Measurements from ENCODE around the gene FA2H.

FA2H gene

DNA sequence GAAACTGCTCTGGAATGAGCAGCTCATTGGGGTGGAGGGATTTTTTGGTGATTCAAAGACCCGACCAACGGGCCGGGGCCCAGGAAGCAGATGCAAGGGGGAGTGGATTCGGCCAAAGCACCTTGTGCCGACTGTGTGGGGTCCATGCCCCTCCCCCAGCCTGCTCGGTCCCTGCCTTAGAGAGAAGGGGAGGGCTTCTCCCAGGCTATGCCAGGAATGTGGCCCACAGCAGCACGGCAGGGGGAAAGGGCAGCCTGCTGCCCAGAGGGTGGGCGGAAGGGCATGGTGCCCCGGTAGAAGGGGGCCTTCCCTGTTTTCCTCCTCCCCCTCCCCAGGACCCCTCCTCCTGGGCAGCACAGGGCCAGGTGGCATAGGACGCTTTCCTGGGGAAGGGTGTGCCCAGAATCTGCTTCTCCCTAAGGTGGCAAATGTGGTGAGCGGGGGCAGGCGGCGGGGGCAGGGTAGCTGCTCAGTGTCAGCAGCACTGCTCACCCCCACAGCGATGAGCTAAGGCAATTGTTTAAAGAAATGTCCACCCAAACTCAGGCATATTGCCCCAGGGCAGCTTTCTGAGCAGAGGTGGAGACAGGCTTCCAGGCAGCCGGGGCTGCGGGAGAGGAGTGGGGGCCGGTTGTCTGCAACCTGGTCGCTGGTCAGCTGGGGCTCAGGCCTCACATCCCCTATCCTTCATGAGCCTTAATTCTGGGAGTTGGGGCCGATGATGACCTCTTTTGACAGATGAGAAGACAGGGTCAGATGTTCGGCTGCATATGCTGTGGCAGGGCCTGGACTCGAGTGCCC is 40.1 kb downstream of the FA2H start:
- Histone ChIP-seq H3K27me3 (ENCODE audit: low read depth, low read length) (no peaks in the 10 kb centered on the region), H3K36me3 (replicated peaks; ENCODE audit: low read depth, low read length) (no peaks in the 10 kb centered on the region), H3K4me3 (ENCODE audit: low read length) (no peak overlapping the region), H2AFZ (ENCODE audit: low read depth, low read length) (no peak overlapping the region), H3K4me1 (ENCODE audit: low read length) (no peaks in the 10 kb centered on the region), H3K9me3 (ENCODE audit: insufficient read depth, low read length) (no peaks in the 10 kb centered on the region), H4K20me1 (ENCODE audit: insufficient read depth, low read length) (no peaks in the 10 kb centered on the region), H3K9ac (ENCODE audit: low read length) (no peak overlapping the region), H3K27ac (ENCODE audit: low read length) (no peak overlapping the region), H3K4me2 (ENCODE audit: low read length) (no peak overlapping the region), H3K79me2 (ENCODE audit: low read length) (no peaks in the 10 kb centered on the region)
- no peak for TF ChIP-seq EZH2phosphoT487 (IDR thresholded peaks at IDR 0.05; ENCODE audit: low read depth)
- TF ChIP-seq, protein P1, sequence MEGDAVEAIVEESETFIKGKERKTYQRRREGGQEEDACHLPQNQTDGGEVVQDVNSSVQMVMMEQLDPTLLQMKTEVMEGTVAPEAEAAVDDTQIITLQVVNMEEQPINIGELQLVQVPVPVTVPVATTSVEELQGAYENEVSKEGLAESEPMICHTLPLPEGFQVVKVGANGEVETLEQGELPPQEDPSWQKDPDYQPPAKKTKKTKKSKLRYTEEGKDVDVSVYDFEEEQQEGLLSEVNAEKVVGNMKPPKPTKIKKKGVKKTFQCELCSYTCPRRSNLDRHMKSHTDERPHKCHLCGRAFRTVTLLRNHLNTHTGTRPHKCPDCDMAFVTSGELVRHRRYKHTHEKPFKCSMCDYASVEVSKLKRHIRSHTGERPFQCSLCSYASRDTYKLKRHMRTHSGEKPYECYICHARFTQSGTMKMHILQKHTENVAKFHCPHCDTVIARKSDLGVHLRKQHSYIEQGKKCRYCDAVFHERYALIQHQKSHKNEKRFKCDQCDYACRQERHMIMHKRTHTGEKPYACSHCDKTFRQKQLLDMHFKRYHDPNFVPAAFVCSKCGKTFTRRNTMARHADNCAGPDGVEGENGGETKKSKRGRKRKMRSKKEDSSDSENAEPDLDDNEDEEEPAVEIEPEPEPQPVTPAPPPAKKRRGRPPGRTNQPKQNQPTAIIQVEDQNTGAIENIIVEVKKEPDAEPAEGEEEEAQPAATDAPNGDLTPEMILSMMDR (IDR thresholded peaks at IDR 0.05; ENCODE audit: low read depth, low read length), result no peak

GRCh38 chr16:74732707-74733350 is 41.8 kb downstream of the FA2H start:
- no peaks in the 10 kb centered on the region for H3K27me3 ChIP-seq (ENCODE audit: low read depth, low read length)
- no peaks in the 10 kb centered on the region for H3K36me3 ChIP-seq (replicated peaks; ENCODE audit: low read depth, low read length)
- H3K4me2 ChIP-seq (ENCODE audit: low read length), result no peak overlapping the region
- no peak overlapping the region for H3K4me3 ChIP-seq (ENCODE audit: low read length)
- H3K27ac ChIP-seq (ENCODE audit: low read length), result no peak overlapping the region
- no peaks in the 10 kb centered on the region for H3K79me2 ChIP-seq (ENCODE audit: low read length)
- H3K9ac ChIP-seq (ENCODE audit: low read length), result no peak overlapping the region
- H3K9me3 ChIP-seq (ENCODE audit: insufficient read depth, low read length), result no peaks in the 10 kb centered on the region
- H2AFZ ChIP-seq (ENCODE audit: low read depth, low read length), result no peak overlapping the region
- TF ChIP-seq, protein P1 (IDR thresholded peaks at IDR 0.05; ENCODE audit: low read depth, low read length), result no peak
- no peak for TF ChIP-seq EZH2phosphoT487 (IDR thresholded peaks at IDR 0.05; ENCODE audit: low read depth)
- no peaks in the 10 kb centered on the region for H4K20me1 ChIP-seq (ENCODE audit: insufficient read depth, low read length)
- no peaks in the 10 kb centered on the region for H3K4me1 ChIP-seq (ENCODE audit: low read length)

- Histone ChIP-seq H3K4me3 (ENCODE audit: low read length) (no peak overlapping the region), H3K79me2 (ENCODE audit: low read length) (no peaks in the 10 kb centered on the region), H3K9me3 (ENCODE audit: insufficient read depth, low read length) (no peaks in the 10 kb centered on the region)
Observed at GRCh38 chr16:74731853-74732477, 42.7 kb downstream of the FA2H start.

More at GRCh38 chr16:74731853-74732477, 42.7 kb downstream of the FA2H start:
- no peak overlapping the region for H3K27ac ChIP-seq (ENCODE audit: low read length)
- TF ChIP-seq EZH2phosphoT487 (IDR thresholded peaks at IDR 0.05; ENCODE audit: low read depth), result no peak
- TF ChIP-seq, protein P1 (IDR thresholded peaks at IDR 0.05; ENCODE audit: low read depth, low read length), result no peak
- H3K36me3 ChIP-seq (replicated peaks; ENCODE audit: low read depth, low read length), result no peaks in the 10 kb centered on the region
- no peak overlapping the region for H3K9ac ChIP-seq (ENCODE audit: low read length)
- no peak overlapping the region for H2AFZ ChIP-seq (ENCODE audit: low read depth, low read length)
- no peak overlapping the region for H3K4me2 ChIP-seq (ENCODE audit: low read length)
- H3K4me1 ChIP-seq (ENCODE audit: low read length), result no peaks in the 10 kb centered on the region
- no peaks in the 10 kb centered on the region for H3K27me3 ChIP-seq (ENCODE audit: low read depth, low read length)
- H4K20me1 ChIP-seq (ENCODE audit: insufficient read depth, low read length), result no peaks in the 10 kb centered on the region
